A549 (cell line): Measurements from ENCODE around the gene POMT2. TPM values are rescaled to one million over a fixed set of nuclear protein-coding genes. Genes with fewer than 3 reads are reported as not detected.

Source experiments
- ATAC-seq, 2 experiments: fragments of 200-7000 bp in 1 of 2; fragments of >200 bp in 1 of 2; cut with Nextera tagmentation in 1 of 2; cut with Tn5 transposase in 1 of 2; 3 replicates each; pipeline versions ENCODE4 v1.8.0 to v1.9.1; 2018 to 2020; ENCODE audit warnings: mild to moderate bottlenecking in 1 of 2, moderate library complexity in 1 of 2
- CTCF ChIA-PET: fragments of 300-600 bp; sonication (Branson Sonifier 250); formaldehyde crosslinking; extraction: SDS; loops from one replicate; lab custom pipeline; 2021; ENCODE audit warnings: antibody characterized with exemption, inconsistent platforms; lab: Yijun Ruan, JAX
- POLR2A ChIA-PET: fragments of 350-600 bp; formaldehyde crosslinking; extraction: SDS; loops from one replicate; lab custom pipeline; 2021; ENCODE audit warnings: antibody characterized with exemption, inconsistent platforms; lab: Yijun Ruan, JAX
- DNase-seq, 2 experiments: peaks; one replicate each; pipeline versions ENCODE4 v3.0.0 to v3.0.0-alpha.2; 2011 to 2016; ENCODE audit warnings: low read depth in 1 of 2, low spot score in 1 of 2
- FAIRE-seq: peaks from 2 replicates; lab custom pipeline; 2011; peaks lifted over from hg19 to GRCh38; lab: Jason Lieb, UNC
- H3K27ac ChIP-seq, 2 experiments: fragments of >200 bp; sonication (Bioruptor Twin); formaldehyde crosslinking; 3 replicates each; pipeline ENCODE4 v1.5.1; 2016 to 2017
- H3K4me1 ChIP-seq: fragments of >200 bp; sonication (Bioruptor Twin); formaldehyde crosslinking; 3 replicates; pipeline ENCODE4 v1.6.1; 2016
- H3K4me2 ChIP-seq: fragments of >200 bp; sonication (Bioruptor Twin); formaldehyde crosslinking; 3 replicates; pipeline ENCODE4 v1.6.1; 2016
- H3K4me3 ChIP-seq: fragments of >200 bp; sonication (Bioruptor Twin); formaldehyde crosslinking; 3 replicates; pipeline ENCODE4 v1.5.1; 2016
- H3K9me3 ChIP-seq: fragments of >200 bp; sonication (Bioruptor Twin); formaldehyde crosslinking; 3 replicates; pipeline ENCODE4 v1.6.1; 2016
- CBX2 ChIP-seq: fragments of 200-600 bp; sonication (generic); IDR thresholded peaks from 2 replicates; pipeline ENCODE4 v1.6.1; 2016; ENCODE audit warnings: low read depth, mild to moderate bottlenecking, borderline replicate concordance
- CBX8 ChIP-seq: fragments of 200-600 bp; sonication (generic); IDR thresholded peaks from 2 replicates; pipeline ENCODE4 v1.6.1; 2016
- CEBPB ChIP-seq, 2 experiments: fragments of >200 bp in 1 of 2; sonication (Bioruptor Twin) in 1 of 2; formaldehyde crosslinking in 1 of 2; IDR thresholded peaks; 2 replicates each; pipeline ENCODE4 v1.6.1; 2012 to 2016
- CHD4 ChIP-seq: fragments of 200-600 bp; sonication (generic); IDR thresholded peaks from 2 replicates; pipeline ENCODE4 v1.6.1; 2016; ENCODE audit warnings: antibody characterized with exemption, mild to moderate bottlenecking, borderline replicate concordance
- E2F6 ChIP-seq: IDR thresholded peaks from 2 replicates; pipeline ENCODE4 v1.6.1; 2012; ENCODE audit warnings: low read depth, borderline replicate concordance
- EHF ChIP-seq: fragments of 250-450 bp; sonication (Bioruptor Pico); IDR thresholded peaks from 2 replicates; pipeline ENCODE4 v1.5.0; 2020; ENCODE audit warnings: mild to moderate bottlenecking
- EHMT2 ChIP-seq: fragments of 200-600 bp; sonication (generic); IDR thresholded peaks from 2 replicates; pipeline ENCODE4 v1.6.1; 2016; ENCODE audit warnings: antibody characterized with exemption, low read depth, mild to moderate bottlenecking, moderate library complexity
- ELK1 ChIP-seq: fragments of 150-350 bp; IDR thresholded peaks from 2 replicates; pipeline ENCODE4 v1.6.1; 2014; ENCODE audit warnings: low read depth, mild to moderate bottlenecking, low read length
- EP300 ChIP-seq, 2 experiments: fragments of >200 bp; sonication (Bioruptor Twin); formaldehyde crosslinking; IDR thresholded peaks; 2 replicates in 1 of 2; 3 replicates in 1 of 2; pipeline ENCODE4 v1.6.1; 2016 to 2017
- FOSB ChIP-seq: fragments of 250-450 bp; sonication (Bioruptor Pico); IDR thresholded peaks from 2 replicates; pipeline ENCODE4 v1.5.0; 2020; ENCODE audit warnings: mild to moderate bottlenecking, moderate library complexity
- FOSL2 ChIP-seq, 2 experiments: fragments of 450-650 bp in 1 of 2; fragments of >200 bp in 1 of 2; sonication (Bioruptor Twin) in 1 of 2; formaldehyde crosslinking; IDR thresholded peaks; 2 replicates each; pipeline versions ENCODE4 v1.5.0 to v1.6.1; 2016 to 2020; ENCODE audit warnings: mild to moderate bottlenecking in 1 of 2, moderate library complexity in 1 of 2
- FOXS1 ChIP-seq: fragments of 250-450 bp; sonication (Bioruptor Pico); IDR thresholded peaks from 2 replicates; pipeline ENCODE4 v1.5.0; 2020; ENCODE audit warnings: mild to moderate bottlenecking, moderate library complexity
- HOXA7 ChIP-seq: fragments of 250-450 bp; sonication (Bioruptor Pico); IDR thresholded peaks from 2 replicates; pipeline ENCODE4 v1.5.0; 2020; ENCODE audit warnings: mild to moderate bottlenecking, moderate library complexity
- HOXB5 ChIP-seq: fragments of 250-450 bp; sonication (Bioruptor Pico); IDR thresholded peaks from 2 replicates; pipeline ENCODE4 v1.5.0; 2020; ENCODE audit warnings: mild to moderate bottlenecking, moderate library complexity
- JUNB ChIP-seq: fragments of >200 bp; sonication (Bioruptor Twin); formaldehyde crosslinking; IDR thresholded peaks from 2 replicates; pipeline ENCODE4 v1.6.1; 2016
- MAZ ChIP-seq: fragments of 150-350 bp; IDR thresholded peaks from 2 replicates; pipeline ENCODE4 v1.6.1; 2014; ENCODE audit warnings: antibody characterized with exemption, low read depth, low read length, borderline replicate concordance
- NFE2L2 ChIP-seq: fragments of 150-350 bp; conservative IDR thresholded peaks from 2 replicates; pipeline ENCODE4 v1.6.1; 2014; ENCODE audit warnings: low read length
- NPAS2 ChIP-seq: fragments of 250-450 bp; sonication (Bioruptor Pico); IDR thresholded peaks from 2 replicates; pipeline ENCODE4 v1.8.0; 2022; ENCODE audit warnings: mild to moderate bottlenecking, moderate library complexity, borderline replicate concordance
- NR3C1 ChIP-seq: fragments of >200 bp; sonication (Bioruptor Twin); formaldehyde crosslinking; IDR thresholded peaks from 3 replicates; pipeline ENCODE4 v1.6.1; 2017
- PBX3 ChIP-seq: IDR thresholded peaks from 2 replicates; pipeline ENCODE4 v1.6.1; 2012
- PHF8 ChIP-seq: fragments of 200-600 bp; sonication (generic); IDR thresholded peaks from 2 replicates; pipeline ENCODE4 v1.6.1; 2016; ENCODE audit warnings: low read depth, mild to moderate bottlenecking, antibody characterized with exemption, moderate library complexity, borderline replicate concordance
- RAD21 ChIP-seq, 2 experiments: fragments of >200 bp in 1 of 2; sonication (Bioruptor Twin) in 1 of 2; formaldehyde crosslinking in 1 of 2; IDR thresholded peaks in 1 of 2; conservative IDR thresholded peaks in 1 of 2; 2 replicates in 1 of 2; 3 replicates in 1 of 2; pipeline ENCODE4 v1.6.1; 2012 to 2018; ENCODE audit warnings: inconsistent platforms in 1 of 2
- RCOR1 ChIP-seq: fragments of 150-350 bp; IDR thresholded peaks from 2 replicates; pipeline ENCODE4 v1.6.1; 2014; ENCODE audit warnings: antibody characterized with exemption, low read length, low read depth
- RNF2 ChIP-seq: fragments of 200-600 bp; sonication (generic); IDR thresholded peaks from 2 replicates; pipeline ENCODE4 v1.6.1; 2016; ENCODE audit warnings: low read depth, mild to moderate bottlenecking, antibody characterized with exemption, moderate library complexity, borderline replicate concordance
- SMC3 ChIP-seq: fragments of >200 bp; sonication (Bioruptor Twin); formaldehyde crosslinking; IDR thresholded peaks from 3 replicates; pipeline ENCODE4 v1.6.1; 2018; ENCODE audit warnings: inconsistent platforms
- SREBF2 ChIP-seq: fragments of 450-650 bp; IDR thresholded peaks from 2 replicates; pipeline ENCODE4 v1.6.1; 2014; ENCODE audit warnings: mild to moderate bottlenecking, moderate library complexity
- TFCP2L1 ChIP-seq: fragments of 250-450 bp; sonication (Bioruptor Pico); IDR thresholded peaks from 2 replicates; pipeline ENCODE4 v1.5.0; 2021; ENCODE audit warnings: mild to moderate bottlenecking
- ZC3H11A ChIP-seq: fragments of 450-650 bp; IDR thresholded peaks from 2 replicates; pipeline ENCODE4 v1.6.1; 2014; ENCODE audit warnings: antibody characterized with exemption, mild to moderate bottlenecking
- ZFP36 ChIP-seq: fragments of 450-650 bp; IDR thresholded peaks from 2 replicates; pipeline ENCODE4 v1.6.1; 2014; ENCODE audit warnings: borderline replicate concordance; ENCODE audit not compliant: partially characterized antibody
- ZNF302 ChIP-seq: fragments of 250-450 bp; sonication (Bioruptor Pico); IDR thresholded peaks from 2 replicates; pipeline ENCODE4 v1.9.0; 2021; ENCODE audit warnings: inconsistent platforms, mild to moderate bottlenecking, moderate library complexity
- WGBS: methylation state at CpG from one replicate; pipeline ENCODE4 v1.1.6; 2017; ENCODE audit errors: missing lambda C conversion rate; 5-methylcytosine and 5-hydroxymethylcytosine counted together
- polyA plus RNA-seq, 4 experiments: library from polyadenylated mRNA; depleted of rRNA in 3 of 4; stranded (reverse); fragments of >200 nt; fragmentation: RNase III in 1 of 4; extraction: RNeasy Plus Mini Kit Qiagen cat#74134 plus additional on column Dnase treatment in 1 of 4; gene quantifications; 2 replicates in 3 of 4; 3 replicates in 1 of 4; pipeline ENCODE4 v1.2.3, GENCODE V29; 2011 to 2017
- TF ChIP-seq, protein P1 (sequence below): fragments of >200 bp; sonication (Bioruptor Twin); formaldehyde crosslinking; IDR thresholded peaks from 3 replicates; pipeline ENCODE4 v1.6.1; 2016
- TF ChIP-seq, protein P2 (sequence below): fragments of >200 bp; sonication (Bioruptor Twin); formaldehyde crosslinking; IDR thresholded peaks from 2 replicates; pipeline ENCODE4 v1.6.1; 2016

POMT2 gene
- polyA plus RNA-seq, 2 of the 4 experiments (the other 2 are of a cell fraction): 27.1 to 38.7 TPM

DNA sequence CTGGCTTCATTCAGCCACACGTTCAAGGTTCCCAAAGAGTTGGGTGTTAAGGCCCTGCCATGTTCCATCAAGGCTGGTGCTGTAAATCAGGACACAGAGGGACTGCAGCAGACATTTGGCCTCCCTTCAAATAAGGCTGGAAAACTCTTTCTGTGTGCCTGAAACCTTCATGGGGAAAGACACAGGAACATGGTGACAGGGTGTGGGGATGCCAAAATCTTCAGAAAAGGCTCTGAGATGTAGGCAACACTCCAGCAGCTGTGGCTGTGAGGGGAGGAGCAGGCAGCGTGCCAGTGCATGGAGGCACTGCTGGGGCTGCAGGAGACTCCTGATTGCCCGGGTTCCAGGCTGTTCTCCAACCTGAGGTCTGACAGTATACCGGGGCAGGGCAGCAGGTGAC, 15.0 kb downstream of the POMT2 start:
- Histone ChIP-seq H3K4me2 (no peak overlapping the region; the same call in 2 of the 3 replicates), H3K27ac (peak overlapping the region; percentile 78; a peak in 5 of 6 replicates), H3K9me3 (no peaks in the 10 kb centered on the region), H3K4me1 (peaks cover 70% of the 10 kb centered on the region), H3K4me3 (no peak overlapping the region)
- POLR2A ChIA-PET: interaction anchor here (4.2 kb wide), 1 partner anchor 15 kb away, joined by 45 read pairs; the partner anchor contains the start of genes GSTZ1 and POMT2
- ATAC-seq (no peak), DNase-seq (no peak), FAIRE-seq (no peak)
- CTCF ChIA-PET: interaction anchor here (0.6 to 19.2 kb wide), 4 partner anchors 7 to 208 kb away, joined by 3 to 622 read pairs (median 6); no protein-coding TSS in a partner anchor
- WGBS: 91% methylated on average over 4 of the region's 4 CpGs
- no peak for TF ChIP-seq CHD4
- TF ChIP-seq CEBPB (IDR thresholded peaks at IDR 0.05): no peak
- no peak for TF ChIP-seq FOSB (CRISPR knock-in tag)
- TF ChIP-seq, protein P1, sequence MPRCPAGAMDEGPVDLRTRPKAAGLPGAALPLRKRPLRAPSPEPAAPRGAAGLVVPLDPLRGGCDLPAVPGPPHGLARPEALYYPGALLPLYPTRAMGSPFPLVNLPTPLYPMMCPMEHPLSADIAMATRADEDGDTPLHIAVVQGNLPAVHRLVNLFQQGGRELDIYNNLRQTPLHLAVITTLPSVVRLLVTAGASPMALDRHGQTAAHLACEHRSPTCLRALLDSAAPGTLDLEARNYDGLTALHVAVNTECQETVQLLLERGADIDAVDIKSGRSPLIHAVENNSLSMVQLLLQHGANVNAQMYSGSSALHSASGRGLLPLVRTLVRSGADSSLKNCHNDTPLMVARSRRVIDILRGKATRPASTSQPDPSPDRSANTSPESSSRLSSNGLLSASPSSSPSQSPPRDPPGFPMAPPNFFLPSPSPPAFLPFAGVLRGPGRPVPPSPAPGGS: no peak
- TF ChIP-seq PHF8: no peak
- no peak for TF ChIP-seq SREBF2
- TF ChIP-seq EHF (CRISPR knock-in tag): no peak
- no peak for TF ChIP-seq NR3C1

- peak; percentile 92 to 93 for DNase-seq
- peak overlapping the region; percentile 95 to 96 for H3K27ac ChIP-seq
- H3K9me3 ChIP-seq: no peaks in the 10 kb centered on the region
- FAIRE-seq: peak; percentile 99
- H3K4me2 ChIP-seq: peak overlapping the region; percentile 90
- peak overlapping the region; percentile 28; the same call in 2 of the 3 replicates for H3K4me3 ChIP-seq
- ChIA-PET POLR2A (interaction anchor here (0.5 to 4.2 kb wide), 6 partner anchors 10 to 160 kb away, joined by 3 to 45 read pairs (median 7); partner anchors contain the start of genes GSTZ1 and POMT2), CTCF (interaction anchor here (0.8 to 19.2 kb wide), 7 partner anchors 9 to 152 kb away, joined by 3 to 622 read pairs (median 53); partner anchors contain the start of genes GSTZ1 and POMT2)
- peak; percentile 89 to 91 for ATAC-seq
- WGBS: 12% methylated on average over 4 of the region's 4 CpGs
- peaks cover 68% of the 10 kb centered on the region for H3K4me1 ChIP-seq
- TF ChIP-seq NPAS2 (no peak), ELK1 (no peak), E2F6 (no peak), EHF (CRISPR knock-in tag) (no peak), FOXS1 (CRISPR knock-in tag) (peak; percentile 35; the same call in 1 of the 2 replicates), CHD4 (no peak), EP300 (IDR thresholded peaks at IDR 0.05) (peak; percentile 76 to 79; a peak in 2 of 5 replicates), ZNF302 (no peak), PHF8 (no peak), NFE2L2 (no peak), RCOR1 (no peak), SREBF2 (no peak), RNF2 (no peak), RAD21 (conservative IDR thresholded peaks at IDR 0.05 in 1 of 2, IDR thresholded peaks at IDR 0.05 in 1 of 2) (no peak; a peak in 1 of 5 replicates), JUNB (peak; percentile 99), CBX2 (no peak), CBX8 (no peak), FOSB (CRISPR knock-in tag) (no peak), SMC3 (peak; percentile 23; the same call in 1 of the 3 replicates), HOXB5 (CRISPR knock-in tag) (no peak), PBX3 (0 out of 2 replicates have a peak, but pooled peaks have one; percentile 47), EHMT2 (no peak), ZFP36 (no peak), HOXA7 (CRISPR knock-in tag) (no peak), FOSL2 (IDR thresholded peaks at IDR 0.05) (peak; percentile 97), FOSL2 (CRISPR knock-in tag; IDR thresholded peaks at IDR 0.05) (peak; percentile 99), MAZ (no peak), ZC3H11A (no peak), TFCP2L1 (no peak)
- TF ChIP-seq, protein P2, sequence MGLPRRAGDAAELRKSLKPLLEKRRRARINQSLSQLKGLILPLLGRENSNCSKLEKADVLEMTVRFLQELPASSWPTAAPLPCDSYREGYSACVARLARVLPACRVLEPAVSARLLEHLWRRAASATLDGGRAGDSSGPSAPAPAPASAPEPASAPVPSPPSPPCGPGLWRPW: 0 out of 2 replicates have a peak, but pooled peaks have one; percentile 25
Observed at GRCh38 chr14:77303417-77304156, 17.1 kb downstream of the POMT2 start.
